GM23248 (cell line): ENCODE measurements around the gene CTIF.

ENCODE experiments used
- EZH2 ChIP-seq: fragments of 200-600 bp; sonication (generic); IDR thresholded peaks from 2 replicates; pipeline ENCODE4 v1.6.1; 2018; ENCODE audit warnings: antibody characterized with exemption, mild to moderate bottlenecking; ENCODE audit not compliant: insufficient read depth, poor library complexity, severe bottlenecking
- EZH2phosphoT487 ChIP-seq: fragments of 200-600 bp; sonication (generic); IDR thresholded peaks from 2 replicates; pipeline ENCODE4 v1.6.1; 2018; ENCODE audit warnings: antibody characterized with exemption, moderate library complexity, mild to moderate bottlenecking, low read depth; ENCODE audit not compliant: insufficient read depth

GRCh38 chr18:48542513-48543181 lies 3.8 kb downstream of the CTIF start:
- TF ChIP-seq EZH2: no peak
- TF ChIP-seq EZH2phosphoT487: no peak
